Pancreas (tissue), 10 donors: Measurements from ENCODE around the gene HNRNPA1. TPM values are rescaled to one million over a fixed set of nuclear protein-coding genes. Genes with fewer than 3 reads are reported as not detected.

Experiments
- ATAC-seq, 4 donors: fragments of 200-7000 bp; cut with Tn5 transposase; one replicate each; pipeline versions ENCODE4 v1.8.0 to v1.9.1; 2020; ENCODE audit warnings: mild to moderate bottlenecking in 4 of 4, moderate library complexity in 4 of 4
- DNase-seq, 6 donors: peaks; one replicate each; pipeline ENCODE4 v3.0.0-alpha.2; 2020
- FAIRE-seq: peaks from 2 replicates; lab custom pipeline; 2012; peaks lifted over from hg19 to GRCh38; lab: Jason Lieb, UNC
- H3K27ac ChIP-seq, 4 donors: fragments of 200-600 bp; sonication (generic); 1 replicate in 3 of 4; 2 replicates in 1 of 4; pipeline versions ENCODE4 v1.5.0 to v1.8.0; 2020
- H3K27me3 ChIP-seq, 4 donors: fragments of 200-600 bp; one replicate each; pipeline ENCODE4 v1.8.0; 2021
- H3K36me3 ChIP-seq, 3 donors: fragments of 200-600 bp; sonication (generic) in 1 of 3; one replicate each; pipeline versions ENCODE4 v1.5.0 to v1.8.0; 2020 to 2021
- H3K4me1 ChIP-seq, 3 donors: fragments of 200-600 bp; one replicate each; pipeline ENCODE4 v1.8.0; 2021
- H3K4me3 ChIP-seq, 4 donors: fragments of 200-600 bp; sonication (generic) in 2 of 4; one replicate each; pipeline versions ENCODE4 v1.5.0 to v1.8.0; 2020 to 2021
- H3K9me3 ChIP-seq, 4 donors: fragments of 200-600 bp; one replicate each; pipeline ENCODE4 v1.8.0; 2021
- WGBS, 2 donors: extraction: QIAGEN DNeasy Blood & Tissue Kit; methylation state at CpG; one replicate each; pipeline ENCODE4 v1.1.7; 2013; 5-methylcytosine and 5-hydroxymethylcytosine counted together
- intact Hi-C, 3 donors: fragments of 100-400 bp; cut with DNase I; formaldehyde crosslinking; loops; one replicate each; pipeline versions ENCODE4 v1.11.1 to v1.14.2; 2022
- polyA plus RNA-seq, 2 donors: library from polyadenylated mRNA; stranded (reverse); fragments of 200-250 nt; gene quantifications; one replicate each; pipeline ENCODE4 v1.2.3, GENCODE V29; 2013
- total RNA-seq, 6 donors: library from RNA; stranded (reverse); fragmentation: NEBNext Ultra II Directional in 4 of 6; extraction: Animal tissue kit (Norgen Biotek cat#: 25700) in 4 of 6; gene quantifications; one replicate each; pipeline versions ENCODE4 v1.2.1 to v1.2.4, GENCODE V29; 2021 to 2023
- TF ChIP-seq, protein P1 (sequence below), 4 donors: fragments of 200-600 bp; sonication (generic) in 3 of 4; IDR thresholded peaks; one replicate each; pipeline versions ENCODE4 v1.5.0 to v1.8.0; 2021; ENCODE audit warnings: antibody characterized with exemption in 4 of 4
- donor health status: healthy with polysubstance abuse.
- donor health status: DM: no; HTN: no; CAD: no; lungs with moderate emphysema.
- donor health status: DM: no; HTN: no; CAD: no.
- donor health status: control.
- donor health status: control.
- donor health status: Bipolar disorder and iron deficiency.
- donor health status: DM: yes; HTN: yes; CAD: no.
- donor health status: DM: no; HTN: no; CAD: no.
- donor health status: DM: no; HTN: no; CAD: no.
- donor health status: DM: yes; HTN: yes; CAD: no.

Gene HNRNPA1
- total and polyA plus RNA-seq, 8 donors, result 266 to 784 (median 527) TPM

DNA sequence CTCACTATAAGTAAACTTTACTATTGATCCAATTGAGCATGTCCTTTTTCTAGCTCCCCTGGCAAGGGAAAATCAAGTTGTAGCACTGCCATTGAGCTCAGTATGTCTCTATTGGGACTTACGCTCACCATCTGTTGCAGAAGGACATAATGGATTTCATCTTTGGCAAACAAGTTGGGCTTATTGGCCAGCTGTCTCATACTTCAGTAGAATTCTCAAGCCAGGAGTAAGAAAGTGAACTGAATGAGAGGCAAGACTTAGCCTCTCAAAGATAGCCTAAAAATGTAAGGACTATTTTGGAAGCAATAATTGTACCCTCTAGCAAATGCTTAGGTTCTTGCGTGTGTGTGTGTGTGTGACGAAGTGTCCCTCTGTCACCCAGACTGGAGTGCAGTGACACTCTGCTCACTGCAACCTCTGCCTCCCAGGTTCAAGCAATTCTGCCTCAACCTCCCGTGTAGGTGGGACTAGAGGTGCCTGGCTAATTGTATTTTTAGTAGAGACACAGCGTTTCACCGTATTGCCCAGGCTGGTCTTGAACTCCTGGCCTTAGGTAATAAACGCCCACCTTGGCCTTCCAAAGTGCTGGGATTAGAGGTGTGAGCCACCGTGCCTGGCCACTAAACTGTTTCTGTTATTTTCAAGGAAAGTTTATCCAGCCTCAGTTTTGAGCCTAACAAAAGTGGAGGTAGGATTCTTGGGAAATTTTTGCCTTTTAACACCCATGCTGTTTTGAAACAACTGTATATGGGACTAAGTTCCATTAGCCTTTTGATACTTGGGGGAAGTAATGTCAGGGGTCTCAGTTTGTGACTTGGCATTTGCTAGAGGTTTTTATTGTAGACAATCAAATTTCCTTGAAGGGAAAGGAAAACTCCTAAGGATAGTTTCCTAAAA, 7.0 kb downstream of the HNRNPA1 start:
- H3K27me3 ChIP-seq, result no peaks in the 10 kb centered on the region
- peaks cover 14 to 28% (median 17%) of the 10 kb centered on the region in 3 donors for H3K4me1 ChIP-seq
- TF ChIP-seq, protein P1, sequence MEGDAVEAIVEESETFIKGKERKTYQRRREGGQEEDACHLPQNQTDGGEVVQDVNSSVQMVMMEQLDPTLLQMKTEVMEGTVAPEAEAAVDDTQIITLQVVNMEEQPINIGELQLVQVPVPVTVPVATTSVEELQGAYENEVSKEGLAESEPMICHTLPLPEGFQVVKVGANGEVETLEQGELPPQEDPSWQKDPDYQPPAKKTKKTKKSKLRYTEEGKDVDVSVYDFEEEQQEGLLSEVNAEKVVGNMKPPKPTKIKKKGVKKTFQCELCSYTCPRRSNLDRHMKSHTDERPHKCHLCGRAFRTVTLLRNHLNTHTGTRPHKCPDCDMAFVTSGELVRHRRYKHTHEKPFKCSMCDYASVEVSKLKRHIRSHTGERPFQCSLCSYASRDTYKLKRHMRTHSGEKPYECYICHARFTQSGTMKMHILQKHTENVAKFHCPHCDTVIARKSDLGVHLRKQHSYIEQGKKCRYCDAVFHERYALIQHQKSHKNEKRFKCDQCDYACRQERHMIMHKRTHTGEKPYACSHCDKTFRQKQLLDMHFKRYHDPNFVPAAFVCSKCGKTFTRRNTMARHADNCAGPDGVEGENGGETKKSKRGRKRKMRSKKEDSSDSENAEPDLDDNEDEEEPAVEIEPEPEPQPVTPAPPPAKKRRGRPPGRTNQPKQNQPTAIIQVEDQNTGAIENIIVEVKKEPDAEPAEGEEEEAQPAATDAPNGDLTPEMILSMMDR (IDR thresholded peaks at IDR 0.05), result no peak
- intact Hi-C loops, result no loop called here
- ATAC-seq (no peak), FAIRE-seq (no peak), DNase-seq (no peak)
- H3K27ac ChIP-seq, result no peak overlapping the region
- no peak overlapping the region for H3K4me3 ChIP-seq
- H3K36me3 ChIP-seq, result peaks cover 9 to 44% (median 30%) of the 10 kb centered on the region in 3 donors
- no peaks in the 10 kb centered on the region for H3K9me3 ChIP-seq
- WGBS, 2 donors, result 77% methylated on average over 8 of the region's 8 CpGs

- TF ChIP-seq, protein P1 (IDR thresholded peaks at IDR 0.05), result no peak
- no peak for ATAC-seq
- H3K27me3 ChIP-seq, result no peaks in the 10 kb centered on the region
- H3K9me3 ChIP-seq, result no peaks in the 10 kb centered on the region
- WGBS, 2 donors, result 90 to 92% methylated on average over 30 of the region's 30 CpGs
- peaks cover 0 to 14% (median 7%) of the 10 kb centered on the region in 3 donors for H3K36me3 ChIP-seq
- no peak for DNase-seq
- intact Hi-C loops, result loop anchor here in 1 of 3 donors (5.0 kb wide), 1 partner anchor 70 kb away; the partner anchor contains the start of gene GPR84
- no peak overlapping the region for H3K27ac ChIP-seq
- H3K4me3 ChIP-seq, result no peak overlapping the region
- H3K4me1 ChIP-seq, result no peaks in the 10 kb centered on the region
- no peak for FAIRE-seq
Observed at GRCh38 chr12:54292083-54292930, 11.8 kb downstream of the HNRNPA1 start.

GRCh38 chr12:54292931-54293241, 12.4 kb downstream of the HNRNPA1 start:
- DNase-seq (no peak), FAIRE-seq (no peak), ATAC-seq (no peak)
- Histone ChIP-seq H3K4me3 (no peak overlapping the region), H3K36me3 (peaks cover 0 to 8% (median under 1%) of the 10 kb centered on the region in 3 donors), H3K4me1 (no peaks in the 10 kb centered on the region), H3K9me3 (no peaks in the 10 kb centered on the region), H3K27ac (no peak overlapping the region), H3K27me3 (no peaks in the 10 kb centered on the region)
- 95 to 97% methylated on average over 7 of the region's 7 CpGs for WGBS, 2 donors
- intact Hi-C loops, result loop anchor here in 1 of 3 donors (5.0 kb wide), 1 partner anchor 69 kb away; the partner anchor contains the start of gene GPR84
- TF ChIP-seq, protein P1 (IDR thresholded peaks at IDR 0.05), result no peak

DNA sequence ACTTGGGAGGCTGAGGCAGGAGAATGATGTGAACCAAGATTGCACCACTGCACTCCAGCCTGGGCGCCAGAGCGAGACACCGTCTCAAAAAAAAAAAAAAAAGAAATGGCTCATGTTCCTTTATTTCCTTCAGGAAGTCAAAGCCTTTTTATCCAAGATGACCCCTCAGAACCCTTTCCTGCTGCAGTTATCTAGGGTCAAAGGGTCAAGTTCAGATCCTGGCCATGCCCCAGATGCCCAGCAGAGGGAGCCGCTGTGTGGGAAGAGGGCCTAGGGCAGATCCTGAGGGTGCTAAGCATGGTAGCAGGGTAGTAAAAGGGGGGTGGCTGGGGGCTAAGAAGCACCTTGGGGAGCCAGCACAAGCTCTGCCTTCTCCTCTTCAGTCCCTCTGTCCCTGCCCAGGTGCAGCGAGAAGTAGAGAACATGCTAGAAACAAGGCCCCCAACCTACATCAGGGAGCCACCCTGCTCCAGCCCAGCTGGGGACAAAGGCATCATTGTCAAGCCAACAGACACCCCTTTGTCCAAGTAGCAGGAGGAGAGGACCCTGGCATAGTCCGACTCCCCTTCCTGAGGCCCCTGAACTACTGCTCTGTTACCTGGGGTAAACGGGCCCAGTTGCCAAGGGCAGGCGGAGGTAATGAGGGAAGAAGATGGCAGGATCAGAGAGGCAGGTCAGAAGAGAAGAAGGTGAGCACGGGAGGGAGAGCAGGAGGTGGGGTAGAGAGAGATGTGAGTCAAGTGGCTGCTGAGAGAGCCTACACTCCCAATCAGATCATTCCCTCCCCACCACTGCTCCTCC, 13.8 kb downstream of the HNRNPA1 start:
- Histone ChIP-seq H3K4me3 (no peak overlapping the region), H3K36me3 (no peaks in the 10 kb centered on the region), H3K4me1 (no peaks in the 10 kb centered on the region), H3K9me3 (no peaks in the 10 kb centered on the region), H3K27ac (no peak overlapping the region), H3K27me3 (no peaks in the 10 kb centered on the region)
- WGBS, 2 donors, result 63 to 68% methylated on average over 9 of the region's 9 CpGs
- ATAC-seq (peak; percentile 76 to 93 (median 88)), FAIRE-seq (no peak), DNase-seq (peak in 5 of 6 donors; percentile 49 to 84 (median 76))
- TF ChIP-seq, protein P1 (IDR thresholded peaks at IDR 0.05), result peak; percentile 26 to 61 (median 46)
- intact Hi-C loops, result loop anchor here in 1 of 3 donors (5.0 kb wide), 1 partner anchor 68 kb away; the partner anchor contains the start of gene GPR84
